Dermis microvascular lymphatic vessel endothelial cell (primary cell): ENCODE data around the gene LDB3. TPM values are rescaled to one million over a fixed set of nuclear protein-coding genes. Genes with fewer than 3 reads are reported as not detected.

Experiments
- DNase-seq, 2 donors: peaks; one replicate each; pipeline versions ENCODE4 v3.0.0 to v3.0.0-alpha.2; 2010; ENCODE audit warnings: low read depth in 2 of 2
- total RNA-seq: library from RNA; depleted of rRNA; stranded (reverse); fragments of >200 nt; gene quantifications from 2 replicates; pipeline ENCODE4 v1.2.1, GENCODE V29; 2014

Gene LDB3
- total RNA-seq, 1 donor from 2014 or later, result not detected

GRCh38 chr10:86759073-86759672 is 90.9 kb downstream of the LDB3 start:
- DNase-seq, result no peak

- DNase-seq, result no peak
Observed at GRCh38 chr10:86763404-86763803, 95.1 kb downstream of the LDB3 start.

GRCh38 chr10:86765548-86765947 is 97.2 kb downstream of the LDB3 start:
- no peak for DNase-seq

- no peak for DNase-seq
Observed at GRCh38 chr10:86768412-86769062, 100.2 kb downstream of the LDB3 start.

GRCh38 chr10:86769991-86770390 is 101.7 kb downstream of the LDB3 start:
- DNase-seq, result no peak

- no peak for DNase-seq
Observed at GRCh38 chr10:86770412-86770960, 102.2 kb downstream of the LDB3 start.

GRCh38 chr10:86773498-86773897 is 105.2 kb downstream of the LDB3 start:
- no peak for DNase-seq

GRCh38 chr10:86775056-86775869 is 107.0 kb downstream of the LDB3 start:
- DNase-seq, result no peak

GRCh38 chr10:86775870-86776180 is 107.5 kb downstream of the LDB3 start:
- no peak for DNase-seq

- no peak for DNase-seq
Observed at GRCh38 chr10:86779220-86780017, 111.1 kb downstream of the LDB3 start.

GRCh38 chr10:86782701-86783418 is 114.5 kb downstream of the LDB3 start:
- no peak for DNase-seq

- DNase-seq, result no peak
Observed at GRCh38 chr10:86785037-86785436, 116.7 kb downstream of the LDB3 start.

Other genes with a start within 250 kb of the LDB3 start
- gene WAPL, start 146.7 kb upstream of the LDB3 start, total RNA-seq, result 34.8 and 39.0 TPM in 2 replicates
- gene OPN4, start 14.0 kb upstream of the LDB3 start, total RNA-seq, result not detected in 2 replicates
- gene BMPR1A, start 88.1 kb downstream of the LDB3 start, total RNA-seq, result 0.13 TPM in 2 replicates